IPS-11a (cell line): Measurements from ENCODE around the gene CCDC78.
"Not testable (repeated sequence)": the region's sequence is repeated elsewhere in the genome, so short reads cannot be mapped to it uniquely, and the experiment has no call there.

Source experiments
- H3K4me3 ChIP-seq: one replicate; pipeline ENCODE4 v1.5.1; 2013; ENCODE audit warnings: low read depth, low read length, control low read depth

CCDC78 gene

GRCh38 chr16:761625-762513, 35.6 kb upstream of the CCDC78 start:
- no peak overlapping the region for H3K4me3 ChIP-seq

- H3K4me3 ChIP-seq: no peak within 1 kb of the TSS
These were observed 34.5 kb upstream of the CCDC78 start, which contains the start of gene MSLN for GRCh38 chr16:760545-761343. TSS of gene MSLN (plus strand) at chr16:760734. CDS start at chr16:762681, 1,947 bp downstream.

GRCh38 chr16:760065-760464, 33.8 kb upstream of the CCDC78 start:
- H3K4me3 ChIP-seq: no peak overlapping the region

GRCh38 chr16:759110-759910, 33.1 kb upstream of the CCDC78 start:
- no peak overlapping the region for H3K4me3 ChIP-seq

- H3K4me3 ChIP-seq: no peak overlapping the region
These were observed 30.2 kb upstream of the CCDC78 start for GRCh38 chr16:756428-756827.

GRCh38 chr16:754656-755055, 28.4 kb upstream of the CCDC78 start:
- H3K4me3 ChIP-seq: no peak overlapping the region

GRCh38 chr16:754121-754607, 27.9 kb upstream of the CCDC78 start:
- not testable (repeated sequence) for H3K4me3 ChIP-seq

GRCh38 chr16:752007-752312, 25.7 kb upstream of the CCDC78 start:
- H3K4me3 ChIP-seq: no peak overlapping the region

- H3K4me3 ChIP-seq: no peak overlapping the region
These were observed 25.1 kb upstream of the CCDC78 start for GRCh38 chr16:751152-752006.

GRCh38 chr16:750485-750884, 24.2 kb upstream of the CCDC78 start:
- no peak overlapping the region for H3K4me3 ChIP-seq

- no peak overlapping the region for H3K4me3 ChIP-seq
These were observed 22.8 kb upstream of the CCDC78 start for GRCh38 chr16:749010-749409.

- H3K4me3 ChIP-seq: no peak overlapping the region
These were observed 21.9 kb upstream of the CCDC78 start for GRCh38 chr16:747978-748746.

GRCh38 chr16:746637-747036, 20.4 kb upstream of the CCDC78 start:
- H3K4me3 ChIP-seq: no peak overlapping the region

GRCh38 chr16:745739-746138, 19.5 kb upstream of the CCDC78 start:
- H3K4me3 ChIP-seq: no peak overlapping the region

GRCh38 chr16:743794-744500, 17.7 kb upstream of the CCDC78 start:
- H3K4me3 ChIP-seq: no peak overlapping the region

- not testable (repeated sequence) for H3K4me3 ChIP-seq
These were observed 16.7 kb upstream of the CCDC78 start for GRCh38 chr16:742894-743293.

GRCh38 chr16:741986-742629, 15.9 kb upstream of the CCDC78 start:
- H3K4me3 ChIP-seq: no peak overlapping the region

GRCh38 chr16:740764-741505, 14.7 kb upstream of the CCDC78 start, which contains the start of gene CIAO3:
TSS of gene CIAO3 (minus strand) at chr16:740997. CDS start at chr16:740985, 12 bp downstream.
- H3K4me3 ChIP-seq: peak within 1 kb of the TSS; percentile 67
